Choroid plexus epithelial cell (primary cell): ENCODE data around the gene ZP3.

Experiments
- DNase-seq: peaks from one replicate; pipeline ENCODE4 v3.0.0-alpha.2; 2010; ENCODE audit warnings: low read depth
- H3K4me3 ChIP-seq: 2 replicates; pipeline ENCODE4 v1.5.1; 2011; ENCODE audit warnings: low read depth, mild to moderate bottlenecking, control low read depth, low read length, moderate library complexity
- TF ChIP-seq, protein P1 (sequence below): conservative IDR thresholded peaks from 2 replicates; pipeline ENCODE4 v1.5.1; 2011; ENCODE audit warnings: low read depth, mild to moderate bottlenecking, control low read depth, inconsistent platforms, low read length, moderate library complexity

The ZP3 gene

DNA sequence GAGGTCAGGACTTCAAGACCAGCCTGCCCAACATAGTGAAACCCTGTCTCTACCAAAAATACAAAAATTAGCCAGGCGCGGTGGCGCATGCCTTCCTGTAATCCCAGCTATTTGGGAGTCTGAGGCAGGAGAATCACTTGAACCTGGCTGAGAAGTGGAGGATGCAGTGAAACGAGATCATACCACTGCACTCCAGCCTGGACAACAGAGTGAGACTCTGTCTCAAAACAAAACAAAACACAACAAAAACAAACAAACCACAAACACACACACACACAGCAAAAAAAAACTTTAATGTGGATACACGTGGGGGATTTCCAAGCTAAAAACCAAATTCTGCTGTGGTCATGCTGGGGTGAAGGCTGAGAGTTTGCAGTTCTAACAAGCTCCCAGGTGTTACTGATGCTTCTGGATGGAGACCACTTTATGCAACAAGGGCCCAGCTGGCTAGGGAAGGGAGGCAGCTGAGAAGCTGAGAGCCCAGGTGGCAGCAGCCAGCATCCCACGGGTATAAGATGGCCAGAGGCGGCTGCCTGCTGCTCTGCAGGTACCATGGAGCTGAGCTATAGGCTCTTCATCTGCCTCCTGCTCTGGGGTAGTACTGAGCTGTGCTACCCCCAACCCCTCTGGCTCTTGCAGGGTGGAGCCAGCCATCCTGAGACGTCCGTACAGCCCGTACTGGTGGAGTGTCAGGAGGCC is at the start of gene ZP3:
ZP3 (plus strand) TSS at position 538 of the 699 bp plus-strand sequence; CDS start at position 553, 15 bp downstream.
- no peak within 1 kb of the TSS for H3K4me3 ChIP-seq
- TF ChIP-seq, protein P1, sequence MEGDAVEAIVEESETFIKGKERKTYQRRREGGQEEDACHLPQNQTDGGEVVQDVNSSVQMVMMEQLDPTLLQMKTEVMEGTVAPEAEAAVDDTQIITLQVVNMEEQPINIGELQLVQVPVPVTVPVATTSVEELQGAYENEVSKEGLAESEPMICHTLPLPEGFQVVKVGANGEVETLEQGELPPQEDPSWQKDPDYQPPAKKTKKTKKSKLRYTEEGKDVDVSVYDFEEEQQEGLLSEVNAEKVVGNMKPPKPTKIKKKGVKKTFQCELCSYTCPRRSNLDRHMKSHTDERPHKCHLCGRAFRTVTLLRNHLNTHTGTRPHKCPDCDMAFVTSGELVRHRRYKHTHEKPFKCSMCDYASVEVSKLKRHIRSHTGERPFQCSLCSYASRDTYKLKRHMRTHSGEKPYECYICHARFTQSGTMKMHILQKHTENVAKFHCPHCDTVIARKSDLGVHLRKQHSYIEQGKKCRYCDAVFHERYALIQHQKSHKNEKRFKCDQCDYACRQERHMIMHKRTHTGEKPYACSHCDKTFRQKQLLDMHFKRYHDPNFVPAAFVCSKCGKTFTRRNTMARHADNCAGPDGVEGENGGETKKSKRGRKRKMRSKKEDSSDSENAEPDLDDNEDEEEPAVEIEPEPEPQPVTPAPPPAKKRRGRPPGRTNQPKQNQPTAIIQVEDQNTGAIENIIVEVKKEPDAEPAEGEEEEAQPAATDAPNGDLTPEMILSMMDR = no peak
- DNase-seq = no peak

DNA sequence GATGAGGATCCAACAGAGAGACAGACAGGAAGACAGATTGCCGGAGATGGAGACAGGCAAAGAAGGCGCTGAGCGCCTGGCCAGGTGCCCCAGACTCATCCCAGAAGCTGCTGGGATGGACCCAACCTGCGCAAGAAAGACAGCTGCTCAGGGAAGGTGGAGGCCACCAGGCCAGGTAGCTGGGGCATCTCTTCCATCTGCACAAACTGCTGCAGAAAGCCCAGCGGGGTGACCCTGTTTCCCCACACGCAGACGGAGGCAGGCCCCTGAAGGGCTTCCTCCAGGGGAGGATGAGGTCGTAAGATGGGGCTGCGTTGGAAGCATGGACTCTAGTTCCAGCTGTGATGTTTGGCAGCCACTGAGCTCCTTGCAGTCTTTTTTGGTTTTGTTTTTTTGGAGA is 49.5 kb upstream of the ZP3 start:
- TF ChIP-seq, protein P1 = no peak
- no peak for DNase-seq
- no peak overlapping the region for H3K4me3 ChIP-seq

DNA sequence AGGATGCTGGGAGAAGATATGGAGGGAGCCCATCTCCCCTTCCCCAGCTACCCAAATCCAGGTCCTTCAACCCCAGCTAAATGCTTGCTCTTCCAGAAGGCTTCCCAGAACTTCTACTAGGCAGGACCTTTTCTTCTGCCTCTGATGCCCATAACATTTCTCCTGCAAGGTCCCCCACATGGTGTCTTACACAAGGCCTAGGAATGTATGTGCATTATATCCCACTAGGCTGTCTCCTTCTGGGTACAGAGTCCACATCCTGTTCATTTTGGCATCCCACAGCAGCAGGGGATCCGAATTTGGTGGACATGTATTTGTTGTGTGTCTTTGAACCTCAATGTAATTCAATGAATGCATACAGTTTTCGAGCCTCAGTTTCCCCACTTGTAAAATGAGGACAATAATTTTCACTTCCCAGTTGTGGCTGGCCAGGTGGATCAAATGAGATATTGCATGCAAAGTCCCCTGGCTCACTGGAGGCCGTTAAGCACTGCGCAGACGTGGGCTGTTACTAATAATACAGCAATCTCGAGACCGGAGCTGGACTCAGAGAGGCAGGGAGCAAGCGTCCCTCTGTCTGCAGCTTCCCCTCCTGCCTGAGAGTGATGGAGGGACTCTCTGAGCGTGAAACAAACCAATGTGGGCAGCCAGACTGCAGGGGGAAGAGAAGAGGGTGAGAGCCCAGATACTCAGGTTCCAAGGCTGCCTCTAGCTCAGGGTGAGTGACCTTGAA is 47.4 kb upstream of the ZP3 start:
- TF ChIP-seq, protein P1 = no peak
- peak; percentile 50 for DNase-seq
- no peak overlapping the region for H3K4me3 ChIP-seq

DNA sequence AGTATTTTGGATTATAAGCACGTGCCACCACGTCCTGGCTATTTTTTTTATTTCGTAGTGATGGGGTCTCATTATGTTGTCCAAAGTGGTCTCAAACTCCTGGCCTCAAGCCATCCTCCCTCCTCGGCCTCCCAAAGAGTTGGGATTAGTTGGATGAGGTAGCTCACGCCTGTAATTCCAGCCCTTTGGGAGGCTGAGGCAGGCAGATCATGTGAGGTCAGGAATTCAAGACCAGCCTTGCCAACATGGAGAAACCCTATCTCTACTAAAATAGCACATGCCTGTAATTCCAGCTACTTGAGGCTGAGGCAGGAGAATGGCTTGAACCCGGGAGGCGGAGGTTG is 44.2 kb upstream of the ZP3 start:
- peak; percentile 28 for DNase-seq
- TF ChIP-seq, protein P1 = no peak
- H3K4me3 ChIP-seq = no peak overlapping the region

DNA sequence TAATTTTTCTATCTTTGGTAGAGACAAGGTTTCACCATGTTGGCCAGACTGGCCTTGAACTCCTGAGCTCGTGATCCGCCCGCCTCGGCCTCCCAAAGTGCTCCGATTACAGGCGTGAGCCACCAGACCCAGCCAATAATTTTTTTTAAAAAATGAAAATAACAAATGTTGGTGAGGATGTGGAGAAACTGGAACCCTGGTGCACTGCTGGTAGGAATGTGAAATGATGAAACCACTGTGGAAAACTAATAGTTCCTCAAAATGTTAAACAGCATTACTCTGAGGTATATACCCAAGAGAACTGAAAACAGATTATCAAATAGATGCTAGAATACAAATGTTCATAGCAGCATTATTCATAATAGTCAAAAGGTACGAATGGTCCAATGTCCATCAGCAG is 42.9 kb upstream of the ZP3 start:
- no peak for DNase-seq
- H3K4me3 ChIP-seq = no peak overlapping the region
- TF ChIP-seq, protein P1 = peak; percentile 28

DNA sequence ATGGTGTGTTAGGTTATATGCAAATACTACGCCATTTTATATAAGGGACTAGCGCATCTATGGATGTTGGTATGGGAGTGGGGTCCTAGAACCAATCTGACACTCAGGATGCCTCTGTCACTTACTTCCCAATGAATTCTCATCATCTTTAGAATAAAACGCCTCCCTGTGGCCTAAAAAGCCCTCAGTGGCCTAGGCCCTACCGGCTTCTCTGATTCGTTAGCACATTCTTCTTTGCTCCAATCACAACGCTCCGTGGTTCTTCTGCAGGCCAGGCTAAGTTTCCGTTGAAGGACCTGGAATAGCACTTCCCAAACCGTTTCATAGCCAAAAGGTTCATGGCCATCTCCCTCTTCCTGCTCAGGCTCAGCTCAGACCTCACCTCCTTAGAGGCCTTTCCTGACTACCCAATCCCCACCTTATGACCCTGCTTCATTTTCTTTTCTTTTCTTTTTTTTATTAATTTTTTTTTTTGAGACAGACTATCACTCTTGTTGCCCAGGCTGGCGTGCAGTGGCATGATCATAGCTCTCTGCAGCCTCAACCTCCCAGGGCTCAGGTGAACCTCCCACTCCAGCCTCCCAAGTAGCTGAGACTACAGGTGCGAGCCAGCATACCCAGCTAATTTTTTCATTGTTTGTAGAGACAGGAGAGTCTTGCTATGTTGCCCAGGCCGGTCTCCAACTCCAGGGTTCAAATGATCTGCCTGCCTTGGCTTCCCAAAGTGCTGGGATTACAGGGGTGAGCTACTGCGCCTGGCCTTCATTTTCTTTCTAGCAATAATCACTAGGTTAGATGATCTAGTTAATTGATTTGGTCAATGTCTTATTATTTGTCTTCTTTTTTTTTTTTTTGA is 41.4 kb upstream of the ZP3 start:
- TF ChIP-seq, protein P1 = no peak
- peak; percentile 34 for DNase-seq
- no peak overlapping the region for H3K4me3 ChIP-seq
